ENCODE data around the gene RCBTB1.
"Not testable (repeated sequence)": the region's sequence is repeated elsewhere in the genome, so short reads cannot be mapped to it uniquely, and the experiment has no call there.

GRCh38 chr13:49496837-49497236 lies 88.5 kb downstream of the RCBTB1 start:
- not testable (repeated sequence) for TF ChIP-seq CTCF (IDR thresholded peaks at IDR 0.05; ENCODE audit: insufficient read depth, low read depth, low read length); EZH2 (IDR thresholded peaks at IDR 0.05; ENCODE audit: insufficient read depth, low read length)

Data from astrocyte (in vitro differentiated cells and primary cell).